ENCODE results near the gene GPC3. TPM values are rescaled to one million over a fixed set of nuclear protein-coding genes. Genes with fewer than 3 reads are reported as not detected.
A peak's percentile ranks its signal among the peaks of the same experiment; 100 is the strongest.

The GPC3 gene
- total and polyA plus RNA-seq, 2 experiments from 2014 or later, result 36.8 to 60.1 TPM

DNA sequence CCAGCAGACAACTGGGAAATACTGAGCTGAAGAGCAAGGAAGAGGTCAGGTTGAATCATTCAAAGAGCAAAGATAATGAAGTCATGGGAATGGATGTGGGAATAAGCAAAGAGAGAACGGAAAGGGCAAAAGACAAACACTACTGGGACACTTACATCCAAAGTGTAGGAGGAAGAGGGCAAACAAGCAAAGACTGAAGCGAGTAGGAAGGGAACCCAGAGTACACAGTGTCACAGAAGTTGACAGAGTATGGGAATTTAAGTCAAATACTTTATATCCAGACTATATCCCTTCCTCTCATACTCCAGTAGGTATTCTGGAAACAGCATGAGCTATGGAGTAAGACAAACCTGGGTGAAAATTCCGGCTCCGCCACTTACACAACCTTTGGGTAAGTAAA is 12.5 kb downstream of the GPC3 start (continued):
- TF ChIP-seq, protein P1, sequence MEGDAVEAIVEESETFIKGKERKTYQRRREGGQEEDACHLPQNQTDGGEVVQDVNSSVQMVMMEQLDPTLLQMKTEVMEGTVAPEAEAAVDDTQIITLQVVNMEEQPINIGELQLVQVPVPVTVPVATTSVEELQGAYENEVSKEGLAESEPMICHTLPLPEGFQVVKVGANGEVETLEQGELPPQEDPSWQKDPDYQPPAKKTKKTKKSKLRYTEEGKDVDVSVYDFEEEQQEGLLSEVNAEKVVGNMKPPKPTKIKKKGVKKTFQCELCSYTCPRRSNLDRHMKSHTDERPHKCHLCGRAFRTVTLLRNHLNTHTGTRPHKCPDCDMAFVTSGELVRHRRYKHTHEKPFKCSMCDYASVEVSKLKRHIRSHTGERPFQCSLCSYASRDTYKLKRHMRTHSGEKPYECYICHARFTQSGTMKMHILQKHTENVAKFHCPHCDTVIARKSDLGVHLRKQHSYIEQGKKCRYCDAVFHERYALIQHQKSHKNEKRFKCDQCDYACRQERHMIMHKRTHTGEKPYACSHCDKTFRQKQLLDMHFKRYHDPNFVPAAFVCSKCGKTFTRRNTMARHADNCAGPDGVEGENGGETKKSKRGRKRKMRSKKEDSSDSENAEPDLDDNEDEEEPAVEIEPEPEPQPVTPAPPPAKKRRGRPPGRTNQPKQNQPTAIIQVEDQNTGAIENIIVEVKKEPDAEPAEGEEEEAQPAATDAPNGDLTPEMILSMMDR (conservative IDR thresholded peaks at IDR 0.05; ENCODE audit: low read depth in 2 of 2), result no peak
- no peak for TF ChIP-seq ZNF331 (CRISPR knock-in tag; IDR thresholded peaks at IDR 0.05; ENCODE audit: low read depth)
- TF ChIP-seq NANOG (IDR thresholded peaks at IDR 0.05; ENCODE audit: borderline replicate concordance), result no peak
- TF ChIP-seq CREB1 (CRISPR knock-in tag; IDR thresholded peaks at IDR 0.05; ENCODE audit: low read depth), result no peak
- TF ChIP-seq ZNF114 (CRISPR knock-in tag; IDR thresholded peaks at IDR 0.05), result no peak
- no peak for TF ChIP-seq EZH2 (IDR thresholded peaks at IDR 0.05; ENCODE audit: low read depth, unreplicated experiment)
- no peak for TF ChIP-seq JUNB (IDR thresholded peaks at IDR 0.05; ENCODE audit: unreplicated experiment)
- no peak for TF ChIP-seq EZH2phosphoT487 (IDR thresholded peaks at IDR 0.05; ENCODE audit: unreplicated experiment)

DNA sequence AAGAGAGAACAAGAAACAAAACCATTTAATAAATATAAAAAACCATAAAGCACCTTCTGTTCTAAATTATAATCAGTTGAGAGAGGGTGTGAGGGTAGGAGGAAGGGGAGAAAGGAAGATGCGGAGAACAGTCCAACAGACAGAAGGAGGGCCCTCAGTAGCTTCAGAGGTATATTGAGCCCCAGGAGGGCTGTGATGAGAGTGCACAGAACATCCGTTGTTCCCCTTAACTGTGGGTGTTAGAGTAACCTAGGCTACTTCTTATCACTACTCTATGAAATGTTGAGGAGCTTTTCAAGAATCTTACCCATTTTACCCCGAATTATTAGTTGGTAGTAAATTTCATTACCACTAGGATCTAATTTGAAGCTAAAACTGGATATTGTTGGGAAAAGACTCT is 13.8 kb downstream of the GPC3 start:
- Mint-ChIP-seq H3K9me3 (no peaks in the 10 kb centered on the region), H3K4me1 (peaks cover 33% of the 10 kb centered on the region), H3K27ac (no peak overlapping the region), H3K36me3 (ENCODE audit: low read depth) (no peaks in the 10 kb centered on the region; the same call in 2 of the 3 replicates), H3K4me3 (no peak overlapping the region), H3K27me3 (ENCODE audit: insufficient read depth, low read depth, poor library complexity) (no peaks in the 10 kb centered on the region)
- no peak overlapping the region for H2AFZ ChIP-seq
- no peak for ATAC-seq
- no peak overlapping the region for H3K4me3 ChIP-seq
- H3K9me2 ChIP-seq (ENCODE audit: insufficient read depth), result no peaks in the 10 kb centered on the region
- no peak for DNase-seq (ENCODE audit: low spot score)
- no peaks in the 10 kb centered on the region for H3K36me3 ChIP-seq (ENCODE audit: insufficient read depth)
- H3K27ac ChIP-seq (ENCODE audit: low read depth), result peak overlapping the region; percentile 78; the same call in 1 of the 2 replicates
- no peak overlapping the region for H3K4me2 ChIP-seq
- no peaks in the 10 kb centered on the region for H3K79me2 ChIP-seq (replicated peaks; ENCODE audit: insufficient read depth)
- peaks cover 31% of the 10 kb centered on the region for H3K4me1 ChIP-seq (ENCODE audit: insufficient read depth)
- no peak for TF ChIP-seq STAT1 (IDR thresholded peaks at IDR 0.05; ENCODE audit: unreplicated experiment)
- TF ChIP-seq, protein P2, sequence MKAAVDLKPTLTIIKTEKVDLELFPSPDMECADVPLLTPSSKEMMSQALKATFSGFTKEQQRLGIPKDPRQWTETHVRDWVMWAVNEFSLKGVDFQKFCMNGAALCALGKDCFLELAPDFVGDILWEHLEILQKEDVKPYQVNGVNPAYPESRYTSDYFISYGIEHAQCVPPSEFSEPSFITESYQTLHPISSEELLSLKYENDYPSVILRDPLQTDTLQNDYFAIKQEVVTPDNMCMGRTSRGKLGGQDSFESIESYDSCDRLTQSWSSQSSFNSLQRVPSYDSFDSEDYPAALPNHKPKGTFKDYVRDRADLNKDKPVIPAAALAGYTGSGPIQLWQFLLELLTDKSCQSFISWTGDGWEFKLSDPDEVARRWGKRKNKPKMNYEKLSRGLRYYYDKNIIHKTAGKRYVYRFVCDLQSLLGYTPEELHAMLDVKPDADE (IDR thresholded peaks at IDR 0.05), result no peak
- no peak for TF ChIP-seq ZNF114 (CRISPR knock-in tag; IDR thresholded peaks at IDR 0.05)
- TF ChIP-seq, protein P1 (conservative IDR thresholded peaks at IDR 0.05; ENCODE audit: low read depth in 2 of 2), result no peak
- TF ChIP-seq EZH2 (IDR thresholded peaks at IDR 0.05; ENCODE audit: low read depth, unreplicated experiment), result no peak
- TF ChIP-seq CREB1 (CRISPR knock-in tag; IDR thresholded peaks at IDR 0.05; ENCODE audit: low read depth), result no peak
- TF ChIP-seq EZH2phosphoT487 (IDR thresholded peaks at IDR 0.05; ENCODE audit: unreplicated experiment), result no peak
- no peaks in the 10 kb centered on the region for H3K27me3 ChIP-seq (ENCODE audit: insufficient read depth)
- no peaks in the 10 kb centered on the region for H3F3A ChIP-seq (replicated peaks; ENCODE audit: low read depth)
- no peaks in the 10 kb centered on the region for H4K20me1 ChIP-seq (replicated peaks; ENCODE audit: insufficient read depth)

Data from GM23338 (cell line).